Mononuclear cell (primary cell): ENCODE data around the gene DDI2. TPM values are rescaled to one million over a fixed set of nuclear protein-coding genes. Genes with fewer than 3 reads are reported as not detected.

Experiments
- H3K27me3 ChIP-seq: 2 replicates; pipeline ENCODE4 v1.6.0; 2011; ENCODE audit warnings: low read length, control low read depth; ENCODE audit not compliant: insufficient read depth
- H3K4me1 ChIP-seq: 2 replicates; pipeline ENCODE4 v1.5.1; 2011; ENCODE audit warnings: mild to moderate bottlenecking, low read length, control low read depth; ENCODE audit not compliant: insufficient read depth
- H3K4me3 ChIP-seq: 2 replicates; pipeline ENCODE4 v1.5.1; 2011; ENCODE audit warnings: mild to moderate bottlenecking, low read length, moderate library complexity
- H3K9me3 ChIP-seq: 2 replicates; pipeline ENCODE4 v1.5.1; 2011; ENCODE audit warnings: low read depth, mild to moderate bottlenecking, control low read depth, low read length
- total RNA-seq: library from RNA; depleted of rRNA; stranded (reverse); fragments of >200 nt; gene quantifications from one replicate; pipeline ENCODE4 v1.2.3, GENCODE V29; 2012

The DDI2 gene
- total RNA-seq, 1 donor: 35.6 TPM

- H3K4me3 ChIP-seq: no peak overlapping the region
- no peaks in the 10 kb centered on the region for H3K9me3 ChIP-seq
- H3K27me3 ChIP-seq: no peaks in the 10 kb centered on the region
- peaks cover 46% of the 10 kb centered on the region for H3K4me1 ChIP-seq
These were observed 3.8 kb downstream of the DDI2 start for GRCh38 chr1:15620902-15621682.

GRCh38 chr1:15621975-15622374, 4.7 kb downstream of the DDI2 start:
- Histone ChIP-seq H3K9me3 (no peaks in the 10 kb centered on the region), H3K27me3 (no peaks in the 10 kb centered on the region), H3K4me1 (peaks cover 40% of the 10 kb centered on the region), H3K4me3 (no peak overlapping the region)

GRCh38 chr1:15622712-15623373, 5.6 kb downstream of the DDI2 start:
- Histone ChIP-seq H3K27me3 (no peaks in the 10 kb centered on the region), H3K4me1 (peaks cover 40% of the 10 kb centered on the region), H3K4me3 (no peak overlapping the region), H3K9me3 (no peaks in the 10 kb centered on the region)

GRCh38 chr1:15623435-15623834, 6.2 kb downstream of the DDI2 start:
- H3K4me3 ChIP-seq: no peak overlapping the region
- no peaks in the 10 kb centered on the region for H3K27me3 ChIP-seq
- no peaks in the 10 kb centered on the region for H3K9me3 ChIP-seq
- H3K4me1 ChIP-seq: peaks cover 35% of the 10 kb centered on the region

GRCh38 chr1:15624133-15624714, 7.0 kb downstream of the DDI2 start:
- H3K4me3 ChIP-seq: no peak overlapping the region
- H3K4me1 ChIP-seq: peaks cover 28% of the 10 kb centered on the region
- no peaks in the 10 kb centered on the region for H3K9me3 ChIP-seq
- no peaks in the 10 kb centered on the region for H3K27me3 ChIP-seq

- Histone ChIP-seq H3K9me3 (no peaks in the 10 kb centered on the region), H3K4me3 (no peak overlapping the region), H3K4me1 (peaks cover 17% of the 10 kb centered on the region), H3K27me3 (no peaks in the 10 kb centered on the region)
These were observed 8.0 kb downstream of the DDI2 start for GRCh38 chr1:15625056-15625917.

GRCh38 chr1:15626269-15626950, 9.2 kb downstream of the DDI2 start:
- H3K4me1 ChIP-seq: peaks cover 8% of the 10 kb centered on the region

GRCh38 chr1:15627343-15627988, 10.2 kb downstream of the DDI2 start:
- H3K9me3 ChIP-seq: no peaks in the 10 kb centered on the region
- H3K4me1 ChIP-seq: peaks cover 1% of the 10 kb centered on the region
- H3K27me3 ChIP-seq: no peaks in the 10 kb centered on the region
- H3K4me3 ChIP-seq: no peak overlapping the region

More at GRCh38 chr1:15626269-15626950, 9.2 kb downstream of the DDI2 start:
- H3K4me3 ChIP-seq: no peak overlapping the region
- H3K9me3 ChIP-seq: no peaks in the 10 kb centered on the region
- H3K27me3 ChIP-seq: no peaks in the 10 kb centered on the region

GRCh38 chr1:15628003-15628402, 10.7 kb downstream of the DDI2 start:
- Histone ChIP-seq H3K4me1 (no peaks in the 10 kb centered on the region), H3K9me3 (no peaks in the 10 kb centered on the region), H3K27me3 (no peaks in the 10 kb centered on the region), H3K4me3 (no peak overlapping the region)

GRCh38 chr1:15633756-15634420, 16.6 kb downstream of the DDI2 start:
- no peak overlapping the region for H3K4me3 ChIP-seq
- H3K4me1 ChIP-seq: no peaks in the 10 kb centered on the region
- no peaks in the 10 kb centered on the region for H3K27me3 ChIP-seq
- no peaks in the 10 kb centered on the region for H3K9me3 ChIP-seq

- H3K4me1 ChIP-seq: peaks cover 4% of the 10 kb centered on the region
- no peak overlapping the region for H3K4me3 ChIP-seq
- H3K9me3 ChIP-seq: no peaks in the 10 kb centered on the region
- no peaks in the 10 kb centered on the region for H3K27me3 ChIP-seq
These were observed 19.2 kb downstream of the DDI2 start for GRCh38 chr1:15636436-15636835.

GRCh38 chr1:15637826-15638225, 20.6 kb downstream of the DDI2 start:
- H3K4me1 ChIP-seq: peaks cover 4% of the 10 kb centered on the region
- H3K4me3 ChIP-seq: no peak overlapping the region
- H3K9me3 ChIP-seq: no peaks in the 10 kb centered on the region
- no peaks in the 10 kb centered on the region for H3K27me3 ChIP-seq

GRCh38 chr1:15639262-15639661, 22.0 kb downstream of the DDI2 start:
- Histone ChIP-seq H3K4me3 (no peak overlapping the region), H3K9me3 (no peaks in the 10 kb centered on the region), H3K4me1 (peaks cover 4% of the 10 kb centered on the region), H3K27me3 (no peaks in the 10 kb centered on the region)
